Mammary epithelial cell (primary cell): ENCODE measurements around the gene SRGAP1.

ENCODE experiments used
- EZH2 ChIP-seq: IDR thresholded peaks from 2 replicates; pipeline ENCODE4 v1.6.1; 2012; ENCODE audit warnings: low read length, inconsistent platforms, borderline replicate concordance
- TF ChIP-seq, protein P1 (sequence below), 2 donors: IDR thresholded peaks in 1 of 2; conservative IDR thresholded peaks in 1 of 2; 2 replicates each; pipeline ENCODE4 v1.5.1; 2011 to 2012; ENCODE audit warnings: inconsistent platforms in 2 of 2, low read length in 2 of 2, mild to moderate bottlenecking in 2 of 2, control low read depth in 1 of 2, low read depth in 1 of 2; ENCODE audit not compliant: insufficient read depth in 1 of 2; ENCODE audit errors: extremely low read depth in 1 of 2

DNA sequence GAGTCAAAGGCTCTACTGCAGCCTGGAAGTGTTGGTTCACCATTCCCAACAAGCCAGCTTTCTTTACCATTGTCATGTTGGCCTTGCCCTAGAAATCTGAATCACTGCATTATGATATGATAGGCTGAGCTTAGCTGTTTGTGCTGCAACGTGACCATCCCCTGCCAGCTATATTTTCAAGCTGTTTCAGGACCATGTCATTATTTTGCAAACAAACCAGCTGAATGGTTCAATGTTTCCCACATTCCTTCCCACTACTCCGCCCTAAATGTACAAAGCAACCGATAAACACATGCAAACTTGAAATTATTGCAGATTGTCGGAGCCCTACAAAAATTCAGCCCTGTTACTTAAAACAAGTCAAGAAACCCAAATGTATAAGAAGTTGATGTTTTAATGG, 241.5 kb downstream of the SRGAP1 start:
- TF ChIP-seq, protein P1, sequence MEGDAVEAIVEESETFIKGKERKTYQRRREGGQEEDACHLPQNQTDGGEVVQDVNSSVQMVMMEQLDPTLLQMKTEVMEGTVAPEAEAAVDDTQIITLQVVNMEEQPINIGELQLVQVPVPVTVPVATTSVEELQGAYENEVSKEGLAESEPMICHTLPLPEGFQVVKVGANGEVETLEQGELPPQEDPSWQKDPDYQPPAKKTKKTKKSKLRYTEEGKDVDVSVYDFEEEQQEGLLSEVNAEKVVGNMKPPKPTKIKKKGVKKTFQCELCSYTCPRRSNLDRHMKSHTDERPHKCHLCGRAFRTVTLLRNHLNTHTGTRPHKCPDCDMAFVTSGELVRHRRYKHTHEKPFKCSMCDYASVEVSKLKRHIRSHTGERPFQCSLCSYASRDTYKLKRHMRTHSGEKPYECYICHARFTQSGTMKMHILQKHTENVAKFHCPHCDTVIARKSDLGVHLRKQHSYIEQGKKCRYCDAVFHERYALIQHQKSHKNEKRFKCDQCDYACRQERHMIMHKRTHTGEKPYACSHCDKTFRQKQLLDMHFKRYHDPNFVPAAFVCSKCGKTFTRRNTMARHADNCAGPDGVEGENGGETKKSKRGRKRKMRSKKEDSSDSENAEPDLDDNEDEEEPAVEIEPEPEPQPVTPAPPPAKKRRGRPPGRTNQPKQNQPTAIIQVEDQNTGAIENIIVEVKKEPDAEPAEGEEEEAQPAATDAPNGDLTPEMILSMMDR (conservative IDR thresholded peaks at IDR 0.05 in 1 of 2, IDR thresholded peaks at IDR 0.05 in 1 of 2; ENCODE audit: extremely low read depth in 1 of 2, insufficient read depth in 1 of 2, low read depth in 1 of 2, low read length in 2 of 2) = no peak
- TF ChIP-seq EZH2 = no peak
